Heart left ventricle (tissue), 16 donors: Measurements from ENCODE around the gene MAST4. TPM values are rescaled to one million over a fixed set of nuclear protein-coding genes. Genes with fewer than 3 reads are reported as not detected.

ENCODE experiments used
- ATAC-seq, 4 donors: fragments of 200-7000 bp; cut with Tn5 transposase; one replicate each; pipeline ENCODE4 v1.9.1; 2020 to 2022; ENCODE audit warnings: moderate library complexity in 4 of 4, mild to moderate bottlenecking in 3 of 4, moderate number of reproducible peaks in 1 of 4
- DNase-seq, 5 donors: peaks; one replicate each; pipeline ENCODE4 v3.0.0-alpha.2; 2020
- H3K27ac ChIP-seq, 12 donors: fragments of 200-600 bp; sonication (generic) in 4 of 12; one replicate each; pipeline versions ENCODE4 v1.5.0 to v1.8.0; 2016 to 2022; ENCODE audit warnings: mild to moderate bottlenecking in 2 of 12
- H3K27me3 ChIP-seq, 9 donors: fragments of 200-600 bp; sonication (generic) in 2 of 9; one replicate each; pipeline versions ENCODE4 v1.5.1 to v1.8.0; 2016 to 2022; ENCODE audit warnings: mild to moderate bottlenecking in 3 of 9
- H3K36me3 ChIP-seq, 9 donors: fragments of 200-600 bp; sonication (generic) in 2 of 9; one replicate each; pipeline versions ENCODE4 v1.5.0 to v1.8.0; 2018 to 2022; ENCODE audit warnings: mild to moderate bottlenecking in 2 of 9
- H3K4me1 ChIP-seq, 12 donors: fragments of 200-600 bp; sonication (generic) in 4 of 12; one replicate each; pipeline versions ENCODE4 v1.5.0 to v1.8.0; 2016 to 2022; ENCODE audit warnings: mild to moderate bottlenecking in 3 of 12
- H3K4me3 ChIP-seq, 12 donors: fragments of 200-600 bp; sonication (generic) in 4 of 12; one replicate each; pipeline versions ENCODE4 v1.5.0 to v1.8.0; 2017 to 2022; ENCODE audit warnings: mild to moderate bottlenecking in 9 of 12, moderate library complexity in 4 of 12
- H3K9me3 ChIP-seq, 12 donors: fragments of 200-600 bp; sonication (generic) in 4 of 12; one replicate each; pipeline versions ENCODE4 v1.5.0 to v1.8.0; 2016 to 2022; ENCODE audit warnings: mild to moderate bottlenecking in 1 of 12
- CTCF ChIP-seq, 12 donors: fragments of 200-600 bp; sonication (generic) in 4 of 12; IDR thresholded peaks; one replicate each; pipeline versions ENCODE4 v1.5.0 to v1.8.0; 2018 to 2022; ENCODE audit warnings: antibody characterized with exemption in 12 of 12, mild to moderate bottlenecking in 5 of 12
- POLR2A ChIP-seq, 2 donors: fragments of 450-650 bp; IDR thresholded peaks; one replicate each; pipeline ENCODE4 v1.6.1; 2017; ENCODE audit warnings: antibody characterized with exemption in 2 of 2, mild to moderate bottlenecking in 2 of 2, moderate library complexity in 2 of 2
- WGBS, 4 donors: extraction: QIAGEN DNeasy Blood & Tissue Kit in 2 of 4; methylation state at CpG; one replicate each; pipeline versions ENCODE4 v1.1.5 to v1.1.7; 2013 to 2018; 5-methylcytosine and 5-hydroxymethylcytosine counted together
- intact Hi-C, 10 donors: fragments of 100-400 bp; cut with DNase I; formaldehyde crosslinking; loops; one replicate each; pipeline versions ENCODE4 v1.11.1 to v1.14.2; 2022
- polyA plus RNA-seq, 2 donors: library from polyadenylated mRNA; stranded (reverse); fragments of 200-250 nt; gene quantifications; one replicate each; pipeline ENCODE4 v1.2.3, GENCODE V29; 2013
- total RNA-seq, 9 donors: library from RNA; depleted of rRNA in 2 of 9; stranded (reverse); fragments of >200 nt in 2 of 9; fragmentation: NEBNext Ultra II Directional in 3 of 9; extraction: Animal tissue kit (Norgen Biotek cat#: 25700) in 3 of 9; gene quantifications; one replicate each; pipeline versions ENCODE4 v1.1.0 to v1.2.4, GENCODE V29; 2016 to 2023
- donor health status: ischemic (EF 13 %, LVEDD 7.1; RV severe dilation, severe dysfunction).
- donor health status: healthy with polysubstance abuse.
- donor health status: DM: no; HTN: yes; CAD: no.
- donor health status: DM: no; HTN: no; CAD: no.
- donor health status: ischemic (EF 25% LVEDD 6.9; RV normal size, moderate dysfunction).
- donor health status: ischemic (EF 25% LVEDD 5.7; RV mildly dilated, moderate dysfunction).
- donor health status: healthy.
- donor health status: DM: yes; HTN: yes; CAD: no.
- donor health status: ischemic (EF 35%, LVEDD 5.7; RV mildly dilated, moderate dysfunction).
- donor health status: nonischemic (EF 11% LVEDD 7.7; RV severe dilation, severe dysfunction).
- donor health status: DM: yes; HTN: yes; CAD: no.
- donor health status: PGD.
- donor health status: ischemic (EF 29% LVEDD 5.4; RV normal size, mild dysfunction).
- donor health status: nonischemic (EF 23%, LVEDD 6.1; RV moderate dilation, normal function).

The MAST4 gene
- total and polyA plus RNA-seq, 11 donors = 26.8 to 96.2 (median 68.1) TPM

- TF ChIP-seq CTCF (IDR thresholded peaks at IDR 0.05) = no peak
- TF ChIP-seq POLR2A (IDR thresholded peaks at IDR 0.05) = no peak
- Histone ChIP-seq H3K27ac (no peak overlapping the region), H3K4me1 (no peaks in the 10 kb centered on the region), H3K9me3 (no peaks in the 10 kb centered on the region), H3K36me3 (peaks cover 2 to 100% (median 79%) of the 10 kb centered on the region in 9 donors), H3K4me3 (no peak overlapping the region), H3K27me3 (no peaks in the 10 kb centered on the region)
- intact Hi-C loops = loop anchor here in 3 of 10 donors (5.0 to 10.0 kb wide), 3 partner anchors 146 to 156 kb away; no protein-coding TSS in a partner anchor
- DNase-seq (no peak), ATAC-seq (peak in 1 of 4 donors; percentile 8)
- WGBS, 4 donors = 84 to 99% (median 96%) methylated on average over 4 of the region's 4 CpGs
These were observed 544.2 kb downstream of the MAST4 start for GRCh38 chr5:67140413-67140812.

- no peak for ATAC-seq
- Histone ChIP-seq H3K27me3 (no peaks in the 10 kb centered on the region), H3K4me3 (no peak overlapping the region), H3K27ac (no peak overlapping the region), H3K9me3 (no peaks in the 10 kb centered on the region), H3K36me3 (peaks cover 2 to 100% (median 77%) of the 10 kb centered on the region in 9 donors), H3K4me1 (no peaks in the 10 kb centered on the region)
- TF ChIP-seq POLR2A (IDR thresholded peaks at IDR 0.05) (no peak), CTCF (IDR thresholded peaks at IDR 0.05) (no peak)
- intact Hi-C loops = loop anchor here in 3 of 10 donors (5.0 to 10.0 kb wide), 3 partner anchors 147 to 157 kb away; no protein-coding TSS in a partner anchor
- no peak for DNase-seq
These were observed 545.5 kb downstream of the MAST4 start for GRCh38 chr5:67141644-67142043.

GRCh38 chr5:67142816-67143215, 546.6 kb downstream of the MAST4 start:
- peak; percentile 30 to 53 (median 36) for ATAC-seq

GRCh38 chr5:67143549-67143948, 547.4 kb downstream of the MAST4 start:
- H3K4me1 ChIP-seq = peaks cover 0 to 2% (median 0%) of the 10 kb centered on the region in 12 donors
- 92 to 98% (median 96%) methylated on average over 2 of the region's 2 CpGs for WGBS, 4 donors
- no peak overlapping the region for H3K27ac ChIP-seq
- intact Hi-C loops = loop anchor here in 3 of 10 donors (5.0 to 10.0 kb wide), 3 partner anchors 149 to 159 kb away; no protein-coding TSS in a partner anchor
- H3K36me3 ChIP-seq = peaks cover 2 to 100% (median 70%) of the 10 kb centered on the region in 9 donors
- H3K27me3 ChIP-seq = no peaks in the 10 kb centered on the region
- no peak for TF ChIP-seq CTCF (IDR thresholded peaks at IDR 0.05)
- TF ChIP-seq POLR2A (IDR thresholded peaks at IDR 0.05) = no peak
- ATAC-seq = no peak
- no peak overlapping the region for H3K4me3 ChIP-seq
- no peaks in the 10 kb centered on the region for H3K9me3 ChIP-seq
- no peak for DNase-seq

More at GRCh38 chr5:67142816-67143215, 546.6 kb downstream of the MAST4 start:
- Histone ChIP-seq H3K9me3 (no peaks in the 10 kb centered on the region), H3K36me3 (peaks cover 2 to 100% (median 74%) of the 10 kb centered on the region in 9 donors), H3K4me1 (no peaks in the 10 kb centered on the region), H3K27ac (no peak overlapping the region), H3K4me3 (no peak overlapping the region), H3K27me3 (no peaks in the 10 kb centered on the region)
- WGBS, 4 donors = 64 to 77% (median 71%) methylated on average over 8 of the region's 8 CpGs
- intact Hi-C loops = loop anchor here in 3 of 10 donors (5.0 to 10.0 kb wide), 3 partner anchors 148 to 158 kb away; no protein-coding TSS in a partner anchor
- TF ChIP-seq POLR2A (IDR thresholded peaks at IDR 0.05) (no peak), CTCF (IDR thresholded peaks at IDR 0.05) (no peak)
- peak in 1 of 5 donors; percentile 38 for DNase-seq
